Esophagus squamous epithelium (tissue), 4 donors: ENCODE measurements around the gene FOCAD.

Experiments
- CTCF ChIP-seq, 6 experiments: fragments of 450-650 bp in 4 of 6; fragments of 200-600 bp in 2 of 6; sonication (generic) in 2 of 6; IDR thresholded peaks; one replicate each; pipeline ENCODE4 v1.5.1; 2016 to 2019; ENCODE audit warnings: antibody characterized with exemption in 6 of 6, mild to moderate bottlenecking in 4 of 6, moderate library complexity in 4 of 6
- POLR2A ChIP-seq, 4 donors: fragments of 450-650 bp; IDR thresholded peaks; one replicate each; pipeline ENCODE4 v1.6.1; 2017; ENCODE audit warnings: antibody characterized with exemption in 4 of 4, mild to moderate bottlenecking in 4 of 4, moderate library complexity in 3 of 4

- TF ChIP-seq POLR2A (IDR thresholded peaks at IDR 0.05): no peak
- TF ChIP-seq CTCF (IDR thresholded peaks at IDR 0.05): no peak
Measured at GRCh38 chr9:20707708-20708107, 23.6 kb downstream of the FOCAD start.
